ENCODE measurements around the gene PDLIM7. TPM values are rescaled to one million over a fixed set of nuclear protein-coding genes. Genes with fewer than 3 reads are reported as not detected.
"Not testable (repeated sequence)": the region's sequence is repeated elsewhere in the genome, so short reads cannot be mapped to it uniquely, and the experiment has no call there.

PDLIM7 gene
- total and polyA plus RNA-seq, 2 of the 8 experiments (the other 6 are each of a cell fraction or from before 2014, with no cell fraction given) = 67.3 to 94.2 TPM

DNA sequence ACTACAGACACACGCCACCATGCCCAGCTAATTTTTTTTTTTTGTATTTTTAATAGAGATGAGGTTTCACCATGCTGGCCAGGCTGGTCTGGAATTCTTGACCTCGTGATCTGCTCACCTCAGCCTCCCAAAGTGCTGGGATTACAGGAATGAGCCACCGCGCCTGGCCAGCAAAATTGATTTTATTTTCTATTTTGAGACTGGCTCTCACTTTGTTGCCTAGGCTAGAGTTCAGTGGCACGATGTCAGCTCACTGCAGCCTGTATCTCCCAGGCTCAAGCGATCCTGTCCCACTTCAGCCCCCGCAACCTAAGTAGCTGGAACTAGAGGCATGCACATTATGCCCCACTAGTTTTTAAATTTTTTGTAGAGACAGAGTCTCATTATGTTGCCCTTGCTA, 37.0 kb upstream of the PDLIM7 start:
- peaks cover 0 to 16% of the 10 kb centered on the region in 2 experiments for H4K20me1 ChIP-seq (replicated peaks in 1 of 2; ENCODE audit: control insufficient read depth in 1 of 2, insufficient read depth in 2 of 2, low read length in 2 of 2)
- H3K9me3 ChIP-seq (ENCODE audit: insufficient read depth in 2 of 2, low read depth in 1 of 2, low read length in 1 of 2) = not testable (repeated sequence)

More for the DNA sequence above, 37.0 kb upstream of the PDLIM7 start:
- not testable (repeated sequence) for H3K79me2 ChIP-seq (ENCODE audit: control insufficient read depth in 1 of 2, insufficient read depth in 2 of 2, low read length in 2 of 2); H2BK120ac ChIP-seq (replicated peaks; ENCODE audit: low read depth, low read length); H3K18ac ChIP-seq (ENCODE audit: extremely low read depth, low read length); H4K91ac ChIP-seq (replicated peaks; ENCODE audit: insufficient read length, low read length); H4K5ac ChIP-seq (ENCODE audit: insufficient read length, low read depth, low read length); H2BK15ac ChIP-seq (ENCODE audit: low read length); H2BK12ac ChIP-seq (ENCODE audit: low read depth, low read length); H3K4me2 ChIP-seq (ENCODE audit: insufficient read depth in 1 of 2, low read depth in 2 of 2, low read length in 2 of 2); H3K4me1 ChIP-seq (replicated peaks in 1 of 4; ENCODE audit: control insufficient read depth in 3 of 4, insufficient read depth in 4 of 4, low read length in 3 of 4); H3K4me3 ChIP-seq (ENCODE audit: extremely low read depth in 1 of 4, insufficient read depth in 2 of 4, low read depth in 3 of 4, low read length in 4 of 4); H3K14ac ChIP-seq (ENCODE audit: insufficient read length); H3K4ac ChIP-seq (replicated peaks; ENCODE audit: insufficient read length, low read depth, low read length); H3K56ac ChIP-seq (replicated peaks; ENCODE audit: insufficient read length, low read depth, low read length); H4K8ac ChIP-seq (ENCODE audit: extremely low read depth, insufficient read depth, low read length); H2BK5ac ChIP-seq (ENCODE audit: low read depth, low read length); DNase-seq (ENCODE audit: low read depth in 1 of 2, low spot score in 2 of 2); H2BK20ac ChIP-seq (ENCODE audit: low read length); H3K27me3 ChIP-seq (replicated peaks in 1 of 4; ENCODE audit: control insufficient read depth in 3 of 4, extremely low read depth in 1 of 4, insufficient read depth in 3 of 4, low read length in 3 of 4); H2AK5ac ChIP-seq (ENCODE audit: low read depth, low read length); H3K23ac ChIP-seq (ENCODE audit: insufficient read length); H2AFZ ChIP-seq (ENCODE audit: low read length); H3K9ac ChIP-seq (replicated peaks in 1 of 4; ENCODE audit: extremely low read depth in 1 of 4, low read depth in 3 of 4, low read length in 3 of 4); FAIRE-seq; H3K27ac ChIP-seq (ENCODE audit: low read depth, low read length); H3K23me2 ChIP-seq (ENCODE audit: low read depth, low read length)
- ChIA-PET CTCF (ENCODE audit: partially characterized antibody) (interaction anchor here (0.9 to 1.6 kb wide), 2 partner anchors 11 to 13 kb away, joined by 3 read pairs; no protein-coding TSS in a partner anchor), POLR2A (ENCODE audit: partially characterized antibody) (interaction anchor here (0.6 to 3.3 kb wide), 8 partner anchors 9 to 107 kb away, joined by 3 to 7 read pairs (median 4); partner anchors contain the start of genes B4GALT7, DDX41 and TMED9)
- 94% methylated on average over 7 of the region's 7 CpGs; no CpG with 5 or more reads in 1 of the 2 experiments for WGBS, 2 experiments (ENCODE audit: extremely low coverage in 1 of 2, insufficient coverage in 1 of 2, insufficient read length in 1 of 2, insufficient replicate concordance in 2 of 2, low coverage in 1 of 2, low lambda C conversion rate in 2 of 2, missing lambda C conversion rate in 1 of 2)
- Histone ChIP-seq H3K36me3 (ENCODE audit: control insufficient read depth in 2 of 4, insufficient read depth in 4 of 4, low read length in 3 of 4) (peaks cover 16 to 76% (median 40%) of the 10 kb centered on the region in 4 experiments; a peak in 7 of 8 replicates), H3K79me1 (ENCODE audit: low read depth, low read length) (peaks cover 21% of the 10 kb centered on the region)

Measured in H1 (cell line).